ENCODE results near the gene ZBTB18.
"Not testable (repeated sequence)": the region's sequence is repeated elsewhere in the genome, so short reads cannot be mapped to it uniquely, and the experiment has no call there.

ZBTB18 gene

DNA sequence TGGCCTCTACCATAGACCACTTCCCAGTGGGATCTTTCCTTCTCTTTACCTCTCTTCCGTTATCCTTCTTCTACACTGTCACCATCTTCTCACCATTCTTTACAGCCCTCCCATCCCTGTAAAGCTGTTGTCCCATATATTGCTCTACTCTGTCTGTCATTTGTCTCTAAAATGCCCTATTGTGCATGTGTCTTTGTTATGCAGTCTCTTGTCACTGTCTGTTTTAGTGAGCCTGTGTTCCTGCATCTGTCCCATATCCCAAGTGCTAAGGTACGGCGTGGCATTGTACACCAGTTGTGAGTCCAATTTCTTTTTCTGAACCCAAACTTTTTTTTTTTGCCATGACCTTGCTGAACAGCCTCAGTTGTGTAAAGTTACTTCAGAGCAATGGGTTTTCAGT lies 8.8 kb upstream of the ZBTB18 start:
- DNase-seq: no peak

DNA sequence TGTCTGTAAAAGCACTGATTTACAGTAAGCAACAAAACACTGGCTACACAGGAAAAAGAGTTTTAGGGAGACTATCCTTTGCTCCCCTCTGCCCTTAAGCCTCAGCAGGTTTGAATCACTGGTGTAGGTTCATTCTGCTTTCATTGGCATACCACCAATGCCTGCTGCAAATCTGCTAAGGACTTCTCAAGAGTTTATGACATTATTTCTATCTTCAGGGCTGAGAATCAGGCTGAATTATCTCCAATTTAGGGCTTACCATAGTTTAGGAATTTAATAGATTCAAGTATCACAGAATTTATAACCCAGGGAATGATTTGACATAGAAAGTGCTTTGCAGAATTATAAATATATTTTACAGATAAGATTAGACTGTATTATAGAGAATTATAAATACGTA lies 6.7 kb upstream of the ZBTB18 start:
- DNase-seq: no peak

DNA sequence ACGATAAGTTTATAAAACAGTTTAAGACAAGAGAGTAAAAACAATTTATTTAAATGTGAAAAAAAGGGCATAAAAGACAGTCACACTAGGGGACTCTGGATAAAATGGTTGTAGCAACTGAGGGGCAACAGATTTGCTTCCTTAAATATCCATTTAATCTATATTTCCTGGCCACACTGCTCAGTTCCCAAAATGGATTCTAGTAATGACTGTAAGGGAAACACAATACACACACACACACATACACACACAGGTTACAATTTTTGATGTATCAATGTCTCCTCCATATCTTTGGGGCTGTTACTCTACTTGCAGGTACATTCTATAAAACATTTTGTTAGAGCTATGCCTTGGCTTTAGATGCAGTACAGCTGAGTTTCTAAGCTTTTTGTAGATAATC lies 4.8 kb upstream of the ZBTB18 start:
- not testable (repeated sequence) for DNase-seq

DNA sequence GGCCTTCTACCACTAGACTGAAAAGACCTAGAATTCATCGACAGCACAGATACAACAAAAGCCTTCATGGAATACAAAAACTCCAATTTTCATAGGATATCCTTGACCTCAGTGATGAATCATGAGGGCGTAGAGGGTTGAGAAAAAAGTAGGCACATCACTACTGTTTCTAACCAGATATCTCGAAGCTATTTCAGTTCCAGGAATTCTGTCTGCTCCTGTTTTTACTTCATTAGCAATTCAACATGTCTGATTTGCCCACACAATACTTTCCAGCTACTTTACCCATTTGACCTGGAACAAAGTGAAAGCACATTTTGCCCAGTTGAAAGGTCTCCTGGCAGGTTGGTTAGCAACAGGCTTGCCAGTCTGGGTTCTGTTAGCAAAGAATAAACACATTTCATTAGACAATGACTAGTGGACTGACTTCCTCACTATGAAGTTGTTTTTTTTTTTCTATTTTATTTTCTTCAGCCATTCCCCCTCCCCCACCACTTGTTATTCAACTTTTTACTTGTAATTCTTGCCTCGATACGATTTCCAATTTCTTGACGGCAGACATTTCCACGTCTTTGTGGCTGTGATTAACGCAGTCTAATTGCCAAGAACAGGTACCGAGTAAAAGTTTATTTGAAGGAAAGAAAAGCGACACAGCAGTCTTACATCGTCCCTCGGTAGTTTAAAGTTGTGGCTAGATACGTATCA lies 4.0 kb upstream of the ZBTB18 start:
- no peak for DNase-seq

DNA sequence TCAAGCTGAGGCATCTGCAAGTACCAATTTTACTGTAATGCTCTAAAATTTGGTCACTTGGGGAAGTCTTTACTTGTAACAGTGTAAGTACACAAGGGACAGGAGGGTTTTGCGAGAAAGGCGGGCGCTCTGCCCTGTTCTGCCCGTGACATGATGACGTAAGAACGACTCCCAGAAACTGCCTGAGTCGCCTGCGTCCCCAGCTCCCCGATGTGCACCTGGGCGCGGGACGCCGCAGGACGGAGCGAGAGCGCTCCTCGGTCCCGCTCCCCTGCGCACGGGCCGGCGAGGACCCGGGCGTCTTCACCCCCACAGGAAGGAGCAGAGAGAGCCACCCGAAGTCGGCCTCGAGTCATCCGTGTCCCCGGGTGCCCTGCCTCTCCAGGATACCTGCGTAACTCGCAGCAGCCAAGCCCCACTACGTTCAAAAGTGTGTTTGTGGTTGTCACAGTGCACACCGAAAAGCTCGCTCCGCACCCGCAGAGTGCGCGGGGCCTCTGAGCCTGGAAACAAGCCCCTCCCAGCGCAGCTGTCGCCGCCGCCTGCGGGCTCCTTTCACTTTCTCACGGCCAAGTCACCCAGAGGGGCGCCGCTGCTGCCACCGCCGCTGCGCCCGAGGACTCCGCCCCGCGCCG lies 3.3 kb upstream of the ZBTB18 start:
- no peak for DNase-seq

DNA sequence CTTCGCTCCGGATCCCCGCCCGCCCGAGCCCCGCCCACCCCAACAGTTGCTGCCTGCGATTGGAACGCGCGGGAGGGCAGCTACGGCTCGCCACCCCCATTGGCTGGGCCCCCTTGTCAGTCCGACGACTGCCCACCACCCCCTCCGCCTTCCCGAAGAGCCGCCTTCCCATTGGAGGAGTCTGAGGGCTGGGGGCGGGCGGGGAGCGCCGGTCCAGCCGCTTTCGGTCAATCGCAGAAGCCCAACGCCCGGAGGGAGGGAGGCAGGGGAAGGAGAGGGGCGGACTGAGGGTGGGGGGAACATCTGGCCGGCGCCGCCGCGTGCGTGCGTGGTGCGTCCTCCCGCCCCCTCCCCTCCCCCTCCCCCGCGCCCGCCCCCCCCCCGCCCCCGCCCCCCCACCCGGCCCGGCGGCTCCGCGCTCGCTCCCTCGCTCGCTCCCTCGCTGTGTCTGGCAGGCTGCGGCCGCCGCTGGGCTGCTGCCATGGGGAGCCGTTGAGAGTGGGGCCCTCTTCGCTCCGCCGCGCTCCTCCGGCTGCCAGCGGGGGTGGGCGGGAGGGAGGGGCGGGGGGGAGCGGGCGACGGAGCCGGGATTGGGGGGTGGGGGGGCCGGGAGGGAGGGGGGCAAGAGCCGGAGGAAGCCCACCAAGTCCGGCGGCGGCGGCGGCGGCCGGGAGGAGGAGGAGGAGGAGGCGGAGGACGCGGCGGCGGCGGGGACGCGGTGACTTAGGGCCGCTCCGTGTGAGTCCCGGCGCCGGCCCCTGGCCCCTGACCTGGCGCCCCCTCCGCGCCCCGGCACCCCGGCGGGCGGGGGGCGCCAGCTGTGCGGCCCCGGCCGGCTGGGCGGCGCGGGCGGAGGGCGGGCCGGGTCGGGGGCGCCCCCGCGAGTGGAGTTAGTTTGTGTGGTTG lies 2.6 kb upstream of the ZBTB18 start:
- DNase-seq: peak; percentile 96

DNA sequence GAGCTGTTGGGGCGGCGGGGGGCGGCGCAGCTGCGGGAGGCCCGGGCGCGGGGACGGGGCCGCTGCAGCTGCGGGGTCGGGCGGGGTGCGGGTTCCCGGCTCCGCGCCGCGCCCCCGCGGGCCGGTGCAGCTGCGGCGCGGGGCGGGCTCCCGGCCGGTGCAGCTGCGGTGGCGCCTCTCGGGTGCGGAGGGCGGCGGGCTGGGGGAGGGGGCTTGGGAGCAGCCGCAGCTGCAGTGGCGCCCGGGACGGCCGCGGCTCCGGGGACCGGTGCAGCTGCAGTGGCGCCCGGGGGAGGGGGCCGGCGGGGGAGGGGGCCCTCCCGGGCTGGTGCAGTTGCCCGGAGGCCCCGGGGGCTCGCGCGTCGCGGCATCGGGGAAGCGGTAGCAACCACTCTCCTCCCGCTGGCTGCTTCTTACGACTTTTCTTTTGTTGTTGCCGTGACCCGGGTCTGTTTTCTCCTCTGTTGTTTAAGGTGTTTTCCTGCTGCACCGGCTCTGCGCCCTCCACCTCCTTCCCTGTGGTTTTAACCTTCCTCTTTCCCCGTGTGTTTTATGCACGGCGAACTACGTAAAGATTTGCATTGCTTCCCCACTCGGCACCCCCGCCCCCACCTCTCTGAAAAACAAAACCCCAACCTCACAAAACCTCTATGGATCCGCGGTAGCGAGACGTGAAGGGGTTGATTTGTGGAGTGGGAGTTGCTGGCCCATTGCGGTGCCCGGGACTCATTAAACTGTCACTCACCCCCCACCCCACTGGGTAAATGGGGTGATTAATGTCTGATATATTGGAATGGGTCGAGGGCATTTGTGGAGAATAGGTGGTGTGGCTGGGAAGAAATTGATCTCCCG lies 1.7 kb upstream of the ZBTB18 start:
- DNase-seq: peak; percentile 38

DNA sequence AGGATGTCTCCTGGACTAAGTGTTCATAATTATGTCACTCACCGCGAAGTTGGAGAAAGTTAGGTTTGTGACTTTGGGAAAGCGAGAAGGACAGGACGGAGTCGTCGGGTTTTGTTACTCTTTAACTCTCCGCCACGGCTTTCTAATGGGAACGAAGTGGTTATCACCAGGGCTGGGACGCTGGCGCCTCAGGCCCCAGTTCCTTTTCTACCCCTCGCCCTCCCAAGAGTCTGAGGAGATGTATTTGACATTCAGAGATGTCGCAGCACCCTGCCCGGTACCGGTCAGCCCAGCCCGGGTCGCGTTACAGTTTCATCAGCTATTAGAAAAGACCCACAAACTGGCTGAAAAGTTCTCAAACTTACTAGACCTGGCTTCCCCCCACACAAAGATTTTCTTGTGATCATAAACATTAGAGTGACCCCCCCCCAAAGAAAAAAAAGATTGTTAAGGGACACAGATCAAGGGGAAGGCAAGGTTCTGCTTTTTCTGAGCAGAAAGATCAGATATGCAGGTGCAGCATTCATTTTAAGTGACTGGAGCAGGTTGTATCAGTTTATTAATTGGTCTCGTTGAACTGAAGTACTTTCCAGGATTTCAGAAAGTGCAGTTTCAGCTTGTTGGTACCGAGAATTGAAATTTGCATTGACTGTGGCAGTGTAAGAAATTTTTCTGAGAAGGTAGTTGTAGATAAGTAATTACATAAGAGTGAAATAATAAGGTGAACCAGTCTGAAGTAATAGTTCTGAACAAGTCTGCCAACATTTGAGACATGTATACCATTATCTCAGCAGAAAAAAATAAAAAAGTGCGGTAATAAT lies 859 bp upstream of the ZBTB18 start:
- DNase-seq: no peak

DNA sequence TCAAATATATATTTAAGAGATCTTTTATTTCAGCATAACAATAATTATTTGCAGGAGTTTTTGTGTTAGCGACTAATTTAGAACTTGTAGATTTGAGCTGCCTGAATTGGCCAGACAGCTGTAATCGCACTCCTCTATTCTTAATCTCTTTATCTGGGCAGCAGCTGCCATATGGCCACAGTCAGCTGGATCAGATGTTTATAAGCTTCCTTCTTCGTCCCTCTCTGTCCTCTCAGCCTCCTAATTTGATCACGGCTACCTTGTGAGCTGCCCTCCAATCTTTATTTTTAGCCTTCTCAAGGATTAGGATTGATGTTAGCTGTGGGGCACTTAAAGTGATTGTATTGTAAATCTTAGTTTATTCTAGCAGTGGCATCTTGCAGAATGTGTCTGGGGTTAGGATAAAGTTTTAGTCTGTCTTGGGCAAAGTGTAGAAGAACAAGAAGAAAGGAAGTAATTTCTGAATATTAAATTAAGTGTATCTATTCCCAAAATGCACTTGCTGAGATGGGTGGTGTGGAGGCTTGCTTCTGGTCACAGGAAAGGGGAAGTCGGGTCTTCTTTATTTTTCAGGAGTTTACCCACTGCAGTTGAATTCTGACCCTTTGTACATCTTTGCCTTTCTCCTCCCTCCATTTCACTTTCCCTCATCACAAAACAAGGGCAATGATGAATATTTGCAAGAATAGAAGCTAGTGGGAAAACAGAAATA lies 1.1 kb downstream of the ZBTB18 start:
- DNase-seq: no peak

DNA sequence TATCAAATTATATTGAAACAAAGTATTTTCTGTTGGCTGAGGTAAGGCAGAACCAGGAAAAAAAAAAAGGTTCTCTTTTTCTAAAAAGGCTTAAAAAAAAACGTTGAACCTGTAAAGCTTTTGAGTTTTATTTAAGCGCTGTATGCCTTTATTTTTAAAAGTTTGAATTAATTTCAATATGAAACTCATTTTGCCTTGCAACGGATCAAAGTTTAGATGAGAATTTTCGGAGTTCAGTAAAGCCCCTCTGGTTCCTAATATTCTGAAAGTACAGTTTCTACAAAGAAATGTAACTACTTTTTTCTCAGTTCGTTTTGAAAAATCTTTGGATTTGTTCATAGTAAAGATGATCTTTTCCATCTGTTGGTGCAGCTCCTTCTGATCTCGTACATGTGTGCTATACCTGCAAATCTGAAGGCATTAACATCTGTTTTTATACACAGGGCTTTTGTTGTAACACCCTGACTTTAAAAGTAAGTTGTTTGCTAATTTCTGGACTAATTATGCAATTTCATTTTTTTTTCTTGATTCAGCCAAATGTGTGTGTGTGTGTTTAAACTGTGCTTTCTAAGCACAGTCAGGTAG lies 1.7 kb downstream of the ZBTB18 start:
- DNase-seq: no peak

DNA sequence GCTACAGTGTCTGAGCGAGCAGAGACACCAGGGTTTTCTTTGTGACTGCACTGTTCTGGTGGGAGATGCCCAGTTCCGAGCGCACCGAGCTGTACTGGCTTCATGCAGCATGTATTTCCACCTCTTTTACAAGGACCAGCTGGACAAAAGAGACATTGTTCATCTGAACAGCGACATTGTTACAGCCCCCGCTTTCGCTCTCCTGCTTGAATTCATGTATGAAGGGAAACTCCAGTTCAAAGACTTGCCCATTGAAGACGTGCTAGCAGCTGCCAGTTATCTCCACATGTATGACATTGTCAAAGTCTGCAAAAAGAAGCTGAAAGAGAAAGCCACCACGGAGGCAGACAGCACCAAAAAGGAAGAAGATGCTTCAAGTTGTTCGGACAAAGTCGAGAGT lies 2.7 kb downstream of the ZBTB18 start:
- DNase-seq: no peak

DNA sequence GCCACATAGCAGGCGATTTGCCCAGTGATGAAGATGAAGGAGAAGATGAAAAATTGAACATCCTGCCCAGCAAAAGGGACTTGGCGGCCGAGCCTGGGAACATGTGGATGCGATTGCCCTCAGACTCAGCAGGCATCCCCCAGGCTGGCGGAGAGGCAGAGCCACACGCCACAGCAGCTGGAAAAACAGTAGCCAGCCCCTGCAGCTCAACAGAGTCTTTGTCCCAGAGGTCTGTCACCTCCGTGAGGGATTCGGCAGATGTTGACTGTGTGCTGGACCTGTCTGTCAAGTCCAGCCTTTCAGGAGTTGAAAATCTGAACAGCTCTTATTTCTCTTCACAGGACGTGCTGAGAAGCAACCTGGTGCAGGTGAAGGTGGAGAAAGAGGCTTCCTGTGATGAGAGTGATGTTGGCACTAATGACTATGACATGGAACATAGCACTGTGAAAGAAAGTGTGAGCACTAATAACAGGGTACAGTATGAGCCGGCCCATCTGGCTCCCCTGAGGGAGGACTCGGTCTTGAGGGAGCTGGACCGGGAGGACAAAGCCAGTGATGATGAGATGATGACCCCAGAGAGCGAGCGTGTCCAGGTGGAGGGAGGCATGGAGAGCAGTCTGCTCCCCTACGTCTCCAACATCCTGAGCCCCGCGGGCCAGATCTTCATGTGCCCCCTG lies 3.3 kb downstream of the ZBTB18 start:
- no peak for DNase-seq

DNA sequence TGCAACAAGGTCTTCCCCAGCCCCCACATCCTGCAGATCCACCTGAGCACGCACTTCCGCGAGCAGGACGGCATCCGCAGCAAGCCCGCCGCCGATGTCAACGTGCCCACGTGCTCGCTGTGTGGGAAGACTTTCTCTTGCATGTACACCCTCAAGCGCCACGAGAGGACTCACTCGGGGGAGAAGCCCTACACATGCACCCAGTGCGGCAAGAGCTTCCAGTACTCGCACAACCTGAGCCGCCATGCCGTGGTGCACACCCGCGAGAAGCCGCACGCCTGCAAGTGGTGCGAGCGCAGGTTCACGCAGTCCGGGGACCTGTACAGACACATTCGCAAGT lies 3.8 kb downstream of the ZBTB18 start:
- DNase-seq: peak; percentile 57

DNA sequence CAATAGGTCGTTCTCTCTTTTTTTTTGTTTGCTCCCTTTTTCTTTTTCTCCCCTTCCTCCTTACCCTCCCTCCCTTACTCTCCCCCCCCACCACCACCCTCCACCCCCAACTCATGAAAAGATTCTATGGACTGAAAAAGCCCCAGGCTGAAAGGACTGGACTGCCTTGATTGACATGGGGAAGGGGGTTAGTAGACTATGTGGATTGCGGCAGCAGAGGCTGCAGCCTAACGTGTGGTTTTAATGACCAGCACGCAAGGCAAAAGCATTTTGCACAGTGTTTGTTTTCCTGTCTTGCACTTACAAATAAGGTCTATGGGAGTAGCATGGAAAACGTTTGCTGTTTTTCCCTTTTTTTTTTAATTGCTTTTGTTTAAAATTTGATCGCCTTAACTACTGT lies 5.5 kb downstream of the ZBTB18 start:
- DNase-seq: no peak

DNA sequence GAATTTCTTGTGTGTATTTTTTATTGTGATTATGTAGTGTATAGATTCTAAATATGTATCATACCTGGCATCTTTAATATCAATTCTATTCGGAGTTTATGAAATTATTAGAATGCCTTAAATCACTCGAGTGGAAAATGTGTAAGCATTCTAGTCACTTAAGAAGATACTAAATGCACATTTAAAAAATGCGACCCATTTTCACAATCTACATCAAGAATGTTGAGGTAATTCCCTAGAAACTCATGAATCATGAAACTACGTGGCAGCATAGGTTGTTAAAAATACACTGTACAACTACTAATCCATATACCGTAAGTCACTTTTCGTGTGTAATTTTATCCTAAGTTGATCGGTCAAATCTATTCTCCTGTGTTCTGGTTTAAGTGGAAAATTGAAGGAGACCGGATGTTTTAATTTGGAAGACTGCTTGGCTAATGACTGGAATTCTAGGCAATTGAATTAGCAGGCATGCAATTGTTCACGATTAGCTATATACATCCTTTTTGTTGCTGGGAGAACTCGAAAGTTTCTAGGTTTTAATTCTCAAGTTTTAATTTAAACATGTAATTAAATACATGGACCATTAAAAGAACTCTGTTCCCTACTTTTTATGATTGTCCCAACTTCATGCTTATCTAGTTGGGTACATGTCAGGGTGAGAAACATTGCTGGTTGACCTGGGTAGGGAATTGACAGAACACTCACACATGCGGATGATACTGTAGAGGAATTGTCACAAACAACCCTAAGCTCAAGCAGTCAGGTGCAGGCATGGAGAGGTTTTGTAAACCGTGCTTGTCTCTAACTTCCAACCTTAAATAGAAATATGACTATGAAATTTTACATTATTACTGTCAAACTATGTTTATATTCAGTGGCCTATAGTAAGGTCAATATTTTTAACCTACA lies 6.6 kb downstream of the ZBTB18 start:
- DNase-seq: no peak

DNA sequence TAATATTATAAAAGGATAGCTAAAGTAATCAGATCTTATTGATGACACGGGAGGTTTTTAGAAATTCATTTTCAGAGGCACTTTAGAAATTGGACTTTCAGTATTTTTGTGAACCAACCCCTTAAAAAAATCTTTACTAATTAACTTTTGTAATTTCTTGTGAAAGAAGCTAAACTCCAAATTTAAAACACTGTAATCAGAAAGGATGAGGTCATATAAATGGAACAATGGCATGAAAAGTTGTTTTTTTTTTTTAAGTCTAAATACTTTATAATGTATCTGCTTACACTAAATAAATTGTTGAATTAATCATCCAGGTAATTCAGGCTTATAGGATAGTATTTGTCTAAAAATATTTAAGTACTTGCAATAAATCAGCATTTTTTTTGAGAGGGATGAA lies 9.0 kb downstream of the ZBTB18 start:
- DNase-seq: no peak

DNA sequence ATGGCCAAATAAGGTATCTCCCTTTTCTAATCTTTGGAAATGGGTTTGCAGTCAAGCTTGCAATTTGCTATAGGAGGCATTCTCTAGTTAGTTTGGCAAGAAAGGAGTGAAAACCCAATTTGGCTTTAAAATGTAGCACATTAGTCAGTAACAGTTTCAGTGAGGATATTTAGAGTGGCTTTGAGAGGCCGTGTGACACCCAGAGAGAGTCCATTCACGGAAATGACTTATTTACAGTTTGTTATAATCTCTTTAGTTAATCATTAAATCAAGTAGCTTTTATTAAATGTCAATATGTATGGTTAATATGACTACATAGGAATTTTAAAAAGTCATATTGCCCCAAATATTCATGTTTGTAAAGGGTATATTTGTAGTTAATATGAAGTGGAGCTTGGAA lies 9.6 kb downstream of the ZBTB18 start:
- DNase-seq: no peak

DNA sequence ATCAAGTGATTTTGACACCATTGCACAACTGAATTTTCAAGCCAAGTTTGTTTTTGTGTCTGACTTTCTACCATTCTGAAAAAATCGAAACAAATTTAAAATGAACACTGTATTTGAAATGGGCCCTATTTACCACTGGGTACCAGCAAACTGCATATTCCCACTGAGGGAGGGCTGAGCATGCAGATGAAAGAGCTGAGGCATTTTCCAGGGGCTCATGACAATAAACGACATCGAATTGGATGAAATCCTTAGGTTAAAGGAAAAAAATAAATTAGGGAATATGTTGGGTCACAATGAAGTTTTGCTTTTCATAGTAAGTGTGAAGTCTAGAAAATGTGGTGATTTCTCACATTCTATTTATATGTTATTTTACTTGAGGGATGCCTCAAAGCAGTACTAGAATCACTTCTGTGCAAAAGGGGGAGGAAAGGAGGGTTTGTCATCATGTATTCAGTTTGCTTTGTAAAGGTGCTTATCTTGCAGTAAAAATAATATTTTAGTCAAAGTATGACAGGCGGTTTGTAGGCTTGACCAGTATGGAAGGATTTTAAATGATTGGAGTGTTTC lies 11.2 kb downstream of the ZBTB18 start:
- no peak for DNase-seq

DNA sequence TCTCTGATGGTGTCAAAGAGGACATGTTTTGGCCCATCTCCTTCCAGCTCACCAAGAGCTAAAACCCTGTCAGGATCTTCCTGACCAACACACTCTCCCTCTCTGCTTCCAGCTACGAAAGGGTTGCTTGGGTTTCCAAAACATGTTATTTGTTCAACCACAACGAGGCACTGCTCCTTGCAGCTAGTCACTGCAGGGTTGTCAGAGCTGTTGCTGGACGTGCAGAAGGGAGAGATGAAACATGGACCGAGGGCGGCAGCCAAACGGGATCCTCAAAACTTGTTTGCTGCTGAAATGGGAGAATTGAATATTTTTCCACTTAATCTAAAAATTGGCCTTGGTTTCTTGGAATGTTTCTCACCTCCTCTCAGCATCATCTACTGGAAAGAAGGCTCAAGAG lies 12.4 kb downstream of the ZBTB18 start:
- DNase-seq: no peak

All from activated CD8-positive, alpha-beta memory T cell treated with anti-CD3 and anti-CD28 coated beads, Interleukin-2, amount 50 U/mL, for 4 hours (primary cell).